ENCODE data around the gene STRA8.

The STRA8 gene

GRCh38 chr7:135270577-135271254 is 37.1 kb downstream of the STRA8 start:
- no peak for DNase-seq

GRCh38 chr7:135271255-135271615 is 37.6 kb downstream of the STRA8 start:
- DNase-seq, result no peak

- no peak for DNase-seq
Observed at GRCh38 chr7:135272303-135272702, 38.7 kb downstream of the STRA8 start.

- no peak for DNase-seq
Observed at GRCh38 chr7:135273581-135273980, 39.9 kb downstream of the STRA8 start.

DNA sequence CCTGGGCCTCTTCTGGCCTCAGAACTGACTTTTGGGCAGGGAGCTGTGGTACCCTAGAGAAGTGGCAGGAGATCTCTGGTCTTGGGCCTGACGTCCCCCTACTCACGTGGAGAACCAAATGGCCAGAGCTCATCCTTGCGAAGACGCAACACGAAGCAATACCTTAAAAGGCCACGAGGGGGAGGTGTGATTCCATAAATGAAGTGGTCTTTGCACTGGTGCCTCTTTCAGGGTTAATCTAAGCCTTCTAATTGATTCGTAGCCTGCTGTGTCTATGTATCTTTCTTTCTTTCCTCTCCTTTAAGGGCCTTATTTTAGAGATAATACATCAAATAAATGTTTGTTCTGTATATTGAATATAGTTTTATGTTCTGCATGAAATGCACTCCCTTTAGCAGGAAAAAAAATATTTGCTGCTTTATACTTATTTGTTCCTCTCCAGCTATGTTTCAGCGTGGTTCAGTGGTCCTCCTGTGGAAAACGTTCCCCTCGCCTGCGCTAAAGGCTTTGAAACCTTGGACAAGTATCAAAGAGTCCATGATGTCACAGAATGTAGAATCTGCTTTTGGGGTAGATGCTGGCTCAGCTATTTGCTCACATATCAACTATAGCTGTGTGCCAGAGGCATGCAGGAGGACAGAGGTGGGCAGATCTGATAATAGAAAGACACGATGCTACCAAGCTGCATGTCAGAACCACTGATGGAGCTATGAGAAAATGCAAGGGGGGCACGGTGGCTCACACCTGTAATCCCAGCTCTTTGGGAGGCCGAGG is 41.0 kb downstream of the STRA8 start:
- DNase-seq, result peak; percentile 74

GRCh38 chr7:135275971-135276580 is 42.4 kb downstream of the STRA8 start:
- DNase-seq, result no peak

DNA sequence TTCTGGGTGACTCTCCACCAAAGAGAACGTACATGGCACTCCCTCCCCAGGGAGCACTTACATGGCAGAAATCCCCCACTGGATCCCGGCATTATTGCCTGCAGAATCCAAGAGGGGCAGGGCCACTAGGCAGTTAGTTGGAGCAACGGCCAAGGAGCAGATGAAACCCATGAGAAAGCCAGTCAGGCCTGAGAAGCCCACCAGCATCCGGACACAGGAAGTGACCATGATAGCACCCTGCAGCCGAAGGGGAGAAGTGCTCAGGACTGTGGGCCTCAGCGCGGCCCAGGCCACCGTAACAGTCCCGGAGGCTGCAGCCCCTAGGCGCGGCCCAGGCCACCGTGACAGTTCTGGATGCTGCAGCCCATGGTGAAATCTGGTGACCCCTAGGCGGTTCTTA is 43.5 kb downstream of the STRA8 start:
- no peak for DNase-seq

- DNase-seq, result peak; percentile 87
Observed at GRCh38 chr7:135281363-135281949, 47.8 kb downstream of the STRA8 start.

DNA sequence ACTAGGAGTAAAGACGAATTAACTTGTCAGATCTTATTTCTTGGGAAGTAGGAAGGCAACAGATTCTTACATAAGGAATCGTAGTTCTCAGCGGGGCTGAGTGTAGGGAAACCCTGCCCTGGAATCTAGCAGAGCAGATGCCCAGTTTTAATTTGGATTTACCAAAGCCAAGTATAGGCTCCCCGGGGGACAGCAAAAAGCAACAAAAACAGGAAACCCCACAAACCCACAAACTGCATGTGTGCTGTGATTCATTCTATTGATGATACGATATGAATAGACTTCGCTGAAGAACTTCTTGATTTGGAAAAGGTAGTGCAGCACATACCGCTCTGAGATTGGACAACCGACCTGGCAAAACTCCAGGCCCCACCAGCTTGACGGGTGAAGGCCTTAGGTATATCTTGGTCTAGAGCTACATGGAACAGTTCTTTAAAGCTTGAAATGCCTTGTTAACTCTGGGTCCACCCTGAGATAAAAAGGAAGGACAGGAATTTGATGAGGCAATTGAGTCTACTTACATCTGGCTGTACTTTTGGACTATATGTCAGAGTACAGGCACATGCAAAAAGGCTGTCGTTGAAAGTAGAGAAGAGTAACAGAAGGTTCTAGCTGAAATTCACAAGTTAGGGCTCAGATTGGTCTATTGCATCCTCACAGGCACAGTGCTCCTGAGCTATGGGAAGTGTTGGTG is 49.1 kb downstream of the STRA8 start:
- DNase-seq, result peak; percentile 2

DNA sequence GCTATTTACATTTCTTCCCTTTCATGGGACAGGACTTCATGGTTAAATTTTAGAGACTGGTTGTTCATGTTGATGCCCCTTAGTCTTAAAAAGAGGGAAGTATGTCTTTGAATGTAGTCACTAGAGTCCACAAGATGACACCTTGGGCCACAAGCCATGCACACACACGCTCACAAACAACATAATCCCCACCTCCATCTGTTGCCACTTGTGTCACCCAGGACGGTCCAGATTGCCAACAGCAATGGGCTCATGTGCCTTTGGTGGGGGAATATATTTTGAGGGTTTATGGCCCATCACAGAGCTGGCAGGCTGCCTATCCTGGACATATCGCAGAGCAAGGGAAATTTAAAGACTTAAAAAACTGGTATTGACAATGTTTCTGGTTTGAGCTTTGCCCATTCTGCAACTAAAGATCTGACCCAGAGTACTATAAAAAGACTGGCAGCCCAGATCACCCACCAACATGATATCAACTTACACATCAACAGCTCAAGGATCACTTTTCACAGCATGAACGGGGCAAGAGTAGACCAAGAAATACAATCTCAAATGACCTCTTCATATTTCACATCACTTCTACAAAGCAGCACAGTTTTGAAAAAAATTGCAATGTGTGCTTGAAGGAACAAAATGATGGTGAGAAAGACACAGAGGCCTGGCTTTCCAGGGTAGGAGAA is 50.5 kb downstream of the STRA8 start:
- no peak for DNase-seq

GRCh38 chr7:135285547-135286233 is 52.1 kb downstream of the STRA8 start:
- no peak for DNase-seq

GRCh38 chr7:135286876-135287275 is 53.2 kb downstream of the STRA8 start:
- no peak for DNase-seq

- DNase-seq, result no peak
Observed at GRCh38 chr7:135290594-135290993, 57.0 kb downstream of the STRA8 start.

- DNase-seq, result no peak
Observed at GRCh38 chr7:135291809-135292253, 58.2 kb downstream of the STRA8 start.

GRCh38 chr7:135299235-135299634 is 65.6 kb downstream of the STRA8 start:
- no peak for DNase-seq

DNA sequence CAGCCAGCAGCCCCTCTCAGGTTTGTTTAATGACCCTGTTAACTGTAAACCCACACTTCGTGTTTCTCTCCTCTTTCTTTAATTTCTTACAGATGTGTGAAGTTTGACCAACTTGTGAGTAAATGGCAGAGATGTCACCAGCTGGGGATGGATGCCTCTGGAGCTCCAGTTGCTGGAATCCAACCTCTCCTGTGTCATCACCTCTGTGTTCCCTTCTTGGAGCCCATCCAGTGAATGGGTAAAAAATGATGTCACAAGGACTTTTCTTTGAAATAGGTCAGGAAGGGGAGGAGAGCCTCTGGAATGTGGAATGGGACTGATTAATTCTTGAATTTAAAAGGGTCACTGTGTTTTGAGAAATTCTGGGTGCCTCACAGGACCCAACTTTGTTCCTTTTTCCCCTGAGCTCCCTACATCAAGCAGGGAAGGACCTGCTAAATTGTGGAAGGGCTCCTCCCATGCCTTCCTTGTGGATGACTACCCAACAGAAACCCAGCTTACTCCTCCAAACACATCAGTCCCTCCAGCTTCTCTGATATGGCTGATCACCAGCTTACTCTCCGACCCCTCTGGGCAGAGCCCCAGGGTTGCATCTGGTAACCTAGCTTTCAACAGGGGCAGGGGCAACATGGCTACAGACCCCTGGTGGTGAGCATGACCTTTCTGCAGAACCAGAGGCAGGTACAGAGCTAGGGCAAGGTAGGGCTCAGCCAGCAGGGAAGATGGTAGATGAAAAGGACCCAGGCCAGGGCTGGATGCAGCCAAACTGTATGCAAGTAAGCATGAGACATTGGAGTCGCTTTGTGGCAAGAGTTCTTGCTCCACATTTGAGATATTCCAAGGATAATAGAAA is 67.5 kb downstream of the STRA8 start:
- DNase-seq, result no peak
